ENCODE results near the gene CST8.

Gene CST8

DNA sequence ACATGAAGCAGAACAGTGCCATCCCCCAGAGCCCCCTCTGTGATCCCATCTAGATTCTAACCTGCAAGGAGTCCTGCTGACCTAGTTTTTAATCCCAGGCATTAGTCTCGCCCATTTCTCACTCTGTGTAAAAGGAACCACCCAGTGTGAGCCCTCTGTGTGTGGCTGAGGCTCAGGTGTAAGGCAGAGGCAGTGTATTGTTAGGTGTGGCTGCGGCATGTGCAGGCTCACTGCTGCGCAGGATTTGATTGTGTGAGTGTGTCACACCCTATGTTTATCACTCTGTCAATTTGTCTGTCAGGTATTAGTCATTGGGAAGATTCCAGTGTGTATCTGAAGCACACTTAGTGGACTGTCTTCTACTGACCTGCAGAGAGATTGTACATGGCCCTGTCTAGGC is 13.7 kb upstream of the CST8 start:
- no peak for DNase-seq (ENCODE audit: low spot score)
- TF ChIP-seq, protein P1, sequence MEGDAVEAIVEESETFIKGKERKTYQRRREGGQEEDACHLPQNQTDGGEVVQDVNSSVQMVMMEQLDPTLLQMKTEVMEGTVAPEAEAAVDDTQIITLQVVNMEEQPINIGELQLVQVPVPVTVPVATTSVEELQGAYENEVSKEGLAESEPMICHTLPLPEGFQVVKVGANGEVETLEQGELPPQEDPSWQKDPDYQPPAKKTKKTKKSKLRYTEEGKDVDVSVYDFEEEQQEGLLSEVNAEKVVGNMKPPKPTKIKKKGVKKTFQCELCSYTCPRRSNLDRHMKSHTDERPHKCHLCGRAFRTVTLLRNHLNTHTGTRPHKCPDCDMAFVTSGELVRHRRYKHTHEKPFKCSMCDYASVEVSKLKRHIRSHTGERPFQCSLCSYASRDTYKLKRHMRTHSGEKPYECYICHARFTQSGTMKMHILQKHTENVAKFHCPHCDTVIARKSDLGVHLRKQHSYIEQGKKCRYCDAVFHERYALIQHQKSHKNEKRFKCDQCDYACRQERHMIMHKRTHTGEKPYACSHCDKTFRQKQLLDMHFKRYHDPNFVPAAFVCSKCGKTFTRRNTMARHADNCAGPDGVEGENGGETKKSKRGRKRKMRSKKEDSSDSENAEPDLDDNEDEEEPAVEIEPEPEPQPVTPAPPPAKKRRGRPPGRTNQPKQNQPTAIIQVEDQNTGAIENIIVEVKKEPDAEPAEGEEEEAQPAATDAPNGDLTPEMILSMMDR (IDR thresholded peaks at IDR 0.05; ENCODE audit: extremely low read depth, missing control alignments): no peak

- TF ChIP-seq, protein P1 (IDR thresholded peaks at IDR 0.05; ENCODE audit: extremely low read depth, missing control alignments): no peak
- DNase-seq (ENCODE audit: low spot score): no peak
Observed at GRCh38 chr20:23479043-23479442, 11.9 kb upstream of the CST8 start.

- no peak for DNase-seq (ENCODE audit: low spot score)
- TF ChIP-seq, protein P1 (IDR thresholded peaks at IDR 0.05; ENCODE audit: extremely low read depth, missing control alignments): no peak
Observed at GRCh38 chr20:23482138-23482537, 8.8 kb upstream of the CST8 start.

DNA sequence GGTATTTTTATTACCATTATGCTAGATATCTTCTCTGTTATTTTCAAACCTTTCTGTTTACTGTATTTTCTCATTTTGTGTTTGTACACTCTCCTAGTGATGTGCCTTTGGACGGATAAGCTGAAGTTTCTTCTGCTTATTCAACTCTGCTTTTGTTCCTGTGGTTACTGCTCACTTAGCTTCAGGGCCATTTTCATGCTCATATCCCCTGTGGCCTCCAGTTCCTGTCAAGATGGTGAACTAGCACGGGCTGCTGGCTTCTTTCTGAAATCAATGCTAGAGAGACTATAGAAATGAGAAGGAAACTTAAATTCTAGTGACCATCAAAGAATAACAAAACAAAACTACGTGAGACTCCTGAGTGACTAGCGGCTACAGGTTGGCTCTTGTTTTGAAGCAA is 6.8 kb upstream of the CST8 start:
- TF ChIP-seq, protein P1 (IDR thresholded peaks at IDR 0.05; ENCODE audit: extremely low read depth, missing control alignments): no peak

GRCh38 chr20:23488470-23488869 is 2.4 kb upstream of the CST8 start:
- DNase-seq (ENCODE audit: low spot score): no peak
- TF ChIP-seq, protein P1 (IDR thresholded peaks at IDR 0.05; ENCODE audit: extremely low read depth, missing control alignments): no peak

More for the DNA sequence above, 6.8 kb upstream of the CST8 start:
- no peak for DNase-seq (ENCODE audit: low spot score)

DNA sequence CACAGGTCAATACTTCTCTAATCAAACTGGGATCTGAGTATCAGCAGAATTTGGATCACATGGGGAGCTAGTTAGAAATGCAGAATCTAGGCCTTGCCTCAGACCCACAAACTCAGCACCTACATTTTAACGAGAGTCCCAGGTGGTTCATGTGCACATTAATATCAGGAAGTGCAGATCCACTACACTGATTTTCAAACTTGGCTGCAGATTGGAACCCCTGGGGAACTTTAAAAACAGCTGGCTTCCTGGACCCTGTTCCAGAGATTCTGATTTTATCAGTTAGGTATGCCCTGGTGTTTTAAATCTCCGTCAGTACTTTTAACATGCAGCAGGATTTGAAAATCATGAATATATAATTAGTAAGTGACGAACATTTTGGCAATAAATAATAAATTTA is 1.9 kb upstream of the CST8 start:
- TF ChIP-seq, protein P1 (IDR thresholded peaks at IDR 0.05; ENCODE audit: extremely low read depth, missing control alignments): no peak
- DNase-seq (ENCODE audit: low spot score): no peak

GRCh38 chr20:23492292-23492691 is 1.4 kb downstream of the CST8 start:
- DNase-seq (ENCODE audit: low spot score): peak; percentile 32
- TF ChIP-seq, protein P1 (IDR thresholded peaks at IDR 0.05; ENCODE audit: extremely low read depth, missing control alignments): no peak
